ENCODE results near the gene ARHGEF17. TPM values are rescaled to one million over a fixed set of nuclear protein-coding genes. Genes with fewer than 3 reads are reported as not detected.

ARHGEF17 gene
- total and polyA plus RNA-seq, 2 of the 13 experiments (the other 11 are each of a cell fraction or from before 2014, with no cell fraction given) = 10.7 to 28.8 TPM

- Histone ChIP-seq H3K27ac (ENCODE audit: extremely low read length, insufficient read depth, low read length) (no peak overlapping the region), H3K79me2 (ENCODE audit: insufficient read depth, low read length) (no peaks in the 10 kb centered on the region), H3K4me3 (replicated peaks in 1 of 3; ENCODE audit: insufficient read depth in 1 of 3, low read depth in 2 of 3, low read length in 3 of 3) (no peak overlapping the region), H3K36me3 (replicated peaks in 1 of 2; ENCODE audit: control insufficient read depth in 1 of 2, insufficient read depth in 2 of 2, low read length in 2 of 2) (peaks cover 8 to 31% of the 10 kb centered on the region in 2 experiments; a peak in 4 of 5 replicates), H3K9me3 (ENCODE audit: low read length) (no peaks in the 10 kb centered on the region), H3K9ac (ENCODE audit: insufficient read depth, low read depth, low read length) (no peak overlapping the region), H3K4me2 (ENCODE audit: low read depth, low read length) (no peak overlapping the region), H4K20me1 (ENCODE audit: insufficient read depth, low read length) (0 out of 2 replicates have a peak, but pooled peaks cover 3% of the 10 kb centered on the region), H3K4me1 (ENCODE audit: insufficient read depth, low read length) (no peaks in the 10 kb centered on the region), H3K27me3 (ENCODE audit: control insufficient read depth in 1 of 2, insufficient read depth in 2 of 2, low read length in 2 of 2) (no peaks in the 10 kb centered on the region), H2AFZ (ENCODE audit: low read length) (no peak overlapping the region)
- intact Hi-C loops (cut with micrococcal nuclease; ENCODE audit: unreplicated experiment) (no loop called here), in situ Hi-C loops (cut with HindIII; ENCODE audit: extremely low pct_ligation_motif_present, low pct_unique_long_range_greater_than_20kb) (loop anchor here (5.0 kb wide), 1 partner anchor 39 kb away; no protein-coding TSS in a partner anchor)
- TF ChIP-seq RBFOX2 (IDR thresholded peaks at IDR 0.05; ENCODE audit: low read depth, low read length) = no peak
- TF ChIP-seq BCL3 (CRISPR knock-in tag; IDR thresholded peaks at IDR 0.05) = no peak
- TF ChIP-seq ZNF136 (CRISPR knock-in tag; IDR thresholded peaks at IDR 0.05; ENCODE audit: low read depth) = no peak
- no peak for TF ChIP-seq DDIT3 (CRISPR knock-in tag; IDR thresholded peaks at IDR 0.05)
- no peak for TF ChIP-seq RBAK (CRISPR knock-in tag; IDR thresholded peaks at IDR 0.05)
- no peak for TF ChIP-seq ZNF770 (CRISPR knock-in tag; IDR thresholded peaks at IDR 0.05)
- TF ChIP-seq MTA1 (CRISPR knock-in tag; IDR thresholded peaks at IDR 0.05; ENCODE audit: borderline replicate concordance) = no peak
- TF ChIP-seq HNF1A (IDR thresholded peaks at IDR 0.05; ENCODE audit: low read depth) = no peak
- TF ChIP-seq HNF1A (CRISPR knock-in tag; IDR thresholded peaks at IDR 0.05; ENCODE audit: borderline replicate concordance) = no peak
- TF ChIP-seq ZNF3 (CRISPR knock-in tag; IDR thresholded peaks at IDR 0.05) = no peak
- no peak for TF ChIP-seq ZNF776 (CRISPR knock-in tag; IDR thresholded peaks at IDR 0.05)
- TF ChIP-seq JDP2 (CRISPR knock-in tag; IDR thresholded peaks at IDR 0.05; ENCODE audit: borderline replicate concordance) = no peak
- no peak for TF ChIP-seq ZNF207 (IDR thresholded peaks at IDR 0.05; ENCODE audit: borderline replicate concordance)
- no peak for TF ChIP-seq ZBTB7B (CRISPR knock-in tag; IDR thresholded peaks at IDR 0.05)
- TF ChIP-seq TFDP2 (CRISPR knock-in tag; IDR thresholded peaks at IDR 0.05) = no peak
- DNase-seq (ENCODE audit: low spot score) (no peak), FAIRE-seq (no peak), ATAC-seq (no peak)
- WGBS (ENCODE audit: low lambda C conversion rate) = 97% methylated on average over 4 of the region's 4 CpGs
- POLR2A ChIA-PET = no interaction called here
- BruUV-seq (replicated peaks) = no TSS peak
- CTCF ChIA-PET (ENCODE audit: low intra/inter-chr PET ratio, low total read pairs) = no interaction called here
Measured at GRCh38 chr11:73353422-73353821, 45.3 kb downstream of the ARHGEF17 start.

Measured in HepG2 (cell line).